ENCODE measurements around the gene LIX1L. TPM values are rescaled to one million over a fixed set of nuclear protein-coding genes. Genes with fewer than 3 reads are reported as not detected.

Gene LIX1L
- total and polyA plus RNA-seq, 12 donors = 9.6 to 61.2 (median 39.4) TPM

GRCh38 chr1:145978471-145978853, 20.6 kb upstream of the LIX1L start:
- DNase-seq = peak in 1 of 7 donors; percentile 0
- Histone ChIP-seq H3K9me3 (replicated peaks in 1 of 3) (no peaks in the 10 kb centered on the region), H3K36me3 (replicated peaks in 1 of 2) (no peaks in the 10 kb centered on the region), H3K27me3 (no peaks in the 10 kb centered on the region), H3K27ac (peak overlapping the region; percentile 88 to 96 (median 94)), H3K4me3 (peak overlapping the region in 1 of 4 donors; percentile 37), H3K4me1 (replicated peaks in 1 of 2) (peaks cover 44 to 57% of the 10 kb centered on the region in 2 donors)
- intact Hi-C loops (cut with DNase I) = loop anchor here (5.0 to 10.0 kb wide), 2 partner anchors 34 to 134 kb away; partner anchors contain the start of gene NUDT17 (in 1 of the 2)
- no peak for TF ChIP-seq POLR2A (IDR thresholded peaks at IDR 0.05)
- no peak for TF ChIP-seq CTCF (IDR thresholded peaks at IDR 0.05)

GRCh38 chr1:145977486-145978470, 20.0 kb upstream of the LIX1L start:
- peak; percentile 66 to 95 (median 93) for TF ChIP-seq CTCF (IDR thresholded peaks at IDR 0.05)
- no peak for TF ChIP-seq POLR2A (IDR thresholded peaks at IDR 0.05)
- Histone ChIP-seq H3K36me3 (replicated peaks in 1 of 2) (no peaks in the 10 kb centered on the region), H3K4me3 (peak overlapping the region in 1 of 4 donors; percentile 4), H3K9me3 (replicated peaks in 1 of 3) (no peaks in the 10 kb centered on the region), H3K27me3 (no peaks in the 10 kb centered on the region), H3K27ac (peak overlapping the region; percentile 88 to 96 (median 94)), H3K4me1 (replicated peaks in 1 of 2) (peaks cover 39 to 50% of the 10 kb centered on the region in 2 donors)
- DNase-seq = peak; percentile 74 to 94 (median 84)
- 12 to 20% (median 17%) methylated on average over 8 to 9 of the region's 9 CpGs for WGBS, 4 donors
- intact Hi-C loops (cut with DNase I) = loop anchor here (5.0 to 10.0 kb wide), 2 partner anchors 35 to 133 kb away; partner anchors contain the start of gene NUDT17 (in 1 of the 2)

GRCh38 chr1:145977016-145977415, 19.2 kb upstream of the LIX1L start:
- Histone ChIP-seq H3K27ac (peak overlapping the region in 3 of 5 donors; percentile 94 to 96 (median 95)), H3K27me3 (no peaks in the 10 kb centered on the region), H3K36me3 (replicated peaks in 1 of 2) (no peaks in the 10 kb centered on the region), H3K4me3 (no peak overlapping the region), H3K4me1 (replicated peaks in 1 of 2) (peaks cover 38 to 43% of the 10 kb centered on the region in 2 donors), H3K9me3 (replicated peaks in 1 of 3) (no peaks in the 10 kb centered on the region)
- TF ChIP-seq POLR2A (IDR thresholded peaks at IDR 0.05) (no peak), CTCF (IDR thresholded peaks at IDR 0.05) (no peak)
- peak in 4 of 7 donors; percentile 11 to 63 (median 17) for DNase-seq
- intact Hi-C loops (cut with DNase I) = loop anchor here (5.0 to 10.0 kb wide), 2 partner anchors 35 to 132 kb away; partner anchors contain the start of gene NUDT17 (in 1 of the 2)
- 75 to 85% (median 81%) methylated on average over 5 of the region's 5 CpGs for WGBS, 4 donors

GRCh38 chr1:145975216-145975615, 17.4 kb upstream of the LIX1L start:
- Histone ChIP-seq H3K9me3 (replicated peaks in 1 of 3) (no peaks in the 10 kb centered on the region), H3K36me3 (replicated peaks in 1 of 2) (no peaks in the 10 kb centered on the region), H3K4me3 (no peak overlapping the region), H3K4me1 (replicated peaks in 1 of 2) (peaks cover 21 to 25% of the 10 kb centered on the region in 2 donors), H3K27me3 (no peaks in the 10 kb centered on the region), H3K27ac (no peak overlapping the region)
- intact Hi-C loops (cut with DNase I) = loop anchor here (5.0 to 10.0 kb wide), 2 partner anchors 37 to 130 kb away; partner anchors contain the start of gene NUDT17 (in 1 of the 2)
- WGBS, 4 donors = 74 to 90% (median 80%) methylated on average over 2 to 4 of the region's 4 CpGs
- TF ChIP-seq POLR2A (IDR thresholded peaks at IDR 0.05) (no peak), CTCF (IDR thresholded peaks at IDR 0.05) (no peak)
- peak in 2 of 7 donors; percentile 11 to 21 for DNase-seq
